ENCODE data around the gene SHISA5.
A peak's percentile ranks its signal among the peaks of the same experiment; 100 is the strongest.
"Not testable (repeated sequence)": the region's sequence is repeated elsewhere in the genome, so short reads cannot be mapped to it uniquely, and the experiment has no call there.

SHISA5 gene

DNA sequence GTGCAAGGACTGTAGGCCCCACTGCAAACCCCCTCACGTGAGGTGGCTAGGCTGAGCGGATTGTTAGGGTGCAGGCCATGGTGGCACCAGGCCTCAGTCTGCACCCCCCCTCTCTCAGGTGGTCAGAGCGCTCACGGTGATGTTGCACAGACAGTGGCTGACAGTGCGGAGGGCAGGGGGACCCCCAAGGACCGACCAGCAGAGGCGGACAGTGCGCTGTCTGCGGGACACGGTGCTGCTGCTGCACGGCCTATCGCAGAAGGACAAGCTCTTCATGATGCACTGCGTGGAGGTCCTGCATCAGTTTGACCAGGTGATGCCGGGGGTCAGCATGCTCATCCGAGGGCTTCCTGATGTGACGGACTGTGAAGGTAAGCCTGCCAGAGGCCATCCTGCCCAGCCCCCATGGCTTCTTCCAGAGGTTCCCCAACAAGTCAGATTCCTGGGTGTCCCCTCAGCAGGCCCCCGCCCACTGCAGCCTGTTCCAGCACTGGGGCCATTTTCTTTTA lies 39.2 kb downstream of the SHISA5 start:
- Histone ChIP-seq H3K36me3 (peaks cover 35% of the 10 kb centered on the region), H3K27me3 (ENCODE audit: insufficient read depth, low read depth, severe bottlenecking) (no peaks in the 10 kb centered on the region), H3K9me3 (ENCODE audit: severe bottlenecking) (no peaks in the 10 kb centered on the region), H3K27ac (peak overlapping the region; percentile 51), H3K4me3 (ENCODE audit: low read depth, low read length) (no peak overlapping the region)
- TF ChIP-seq, protein P1, sequence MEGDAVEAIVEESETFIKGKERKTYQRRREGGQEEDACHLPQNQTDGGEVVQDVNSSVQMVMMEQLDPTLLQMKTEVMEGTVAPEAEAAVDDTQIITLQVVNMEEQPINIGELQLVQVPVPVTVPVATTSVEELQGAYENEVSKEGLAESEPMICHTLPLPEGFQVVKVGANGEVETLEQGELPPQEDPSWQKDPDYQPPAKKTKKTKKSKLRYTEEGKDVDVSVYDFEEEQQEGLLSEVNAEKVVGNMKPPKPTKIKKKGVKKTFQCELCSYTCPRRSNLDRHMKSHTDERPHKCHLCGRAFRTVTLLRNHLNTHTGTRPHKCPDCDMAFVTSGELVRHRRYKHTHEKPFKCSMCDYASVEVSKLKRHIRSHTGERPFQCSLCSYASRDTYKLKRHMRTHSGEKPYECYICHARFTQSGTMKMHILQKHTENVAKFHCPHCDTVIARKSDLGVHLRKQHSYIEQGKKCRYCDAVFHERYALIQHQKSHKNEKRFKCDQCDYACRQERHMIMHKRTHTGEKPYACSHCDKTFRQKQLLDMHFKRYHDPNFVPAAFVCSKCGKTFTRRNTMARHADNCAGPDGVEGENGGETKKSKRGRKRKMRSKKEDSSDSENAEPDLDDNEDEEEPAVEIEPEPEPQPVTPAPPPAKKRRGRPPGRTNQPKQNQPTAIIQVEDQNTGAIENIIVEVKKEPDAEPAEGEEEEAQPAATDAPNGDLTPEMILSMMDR (IDR thresholded peaks at IDR 0.05; ENCODE audit: low read depth, low read length), result no peak
- no peak for DNase-seq

DNA sequence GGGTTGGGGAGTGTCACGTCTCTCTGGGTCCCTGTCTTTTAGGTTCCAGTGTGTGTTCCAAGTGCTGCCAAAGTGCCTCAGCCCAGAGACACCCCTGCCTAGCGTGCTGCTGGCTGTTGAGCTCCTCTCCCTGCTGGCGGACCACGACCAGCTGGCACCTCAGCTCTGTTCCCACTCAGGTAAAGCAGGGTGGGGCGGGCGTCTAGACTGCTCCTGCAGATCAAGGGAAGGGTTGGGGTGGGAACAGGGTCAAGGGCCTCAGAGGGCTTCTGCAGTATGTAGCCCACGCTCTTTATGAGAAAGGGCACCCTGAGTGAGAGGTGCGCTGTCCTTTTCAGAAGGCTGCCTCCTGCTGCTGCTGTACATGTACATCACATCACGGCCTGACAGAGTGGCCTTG lies 40.3 kb downstream of the SHISA5 start:
- Histone ChIP-seq H3K27ac (no peak overlapping the region), H3K27me3 (ENCODE audit: insufficient read depth, low read depth, severe bottlenecking) (no peaks in the 10 kb centered on the region), H3K9me3 (ENCODE audit: severe bottlenecking) (no peaks in the 10 kb centered on the region), H3K36me3 (peaks cover 46% of the 10 kb centered on the region), H3K4me3 (ENCODE audit: low read depth, low read length) (no peak overlapping the region)
- DNase-seq, result no peak
- TF ChIP-seq, protein P1 (IDR thresholded peaks at IDR 0.05; ENCODE audit: low read depth, low read length), result no peak

DNA sequence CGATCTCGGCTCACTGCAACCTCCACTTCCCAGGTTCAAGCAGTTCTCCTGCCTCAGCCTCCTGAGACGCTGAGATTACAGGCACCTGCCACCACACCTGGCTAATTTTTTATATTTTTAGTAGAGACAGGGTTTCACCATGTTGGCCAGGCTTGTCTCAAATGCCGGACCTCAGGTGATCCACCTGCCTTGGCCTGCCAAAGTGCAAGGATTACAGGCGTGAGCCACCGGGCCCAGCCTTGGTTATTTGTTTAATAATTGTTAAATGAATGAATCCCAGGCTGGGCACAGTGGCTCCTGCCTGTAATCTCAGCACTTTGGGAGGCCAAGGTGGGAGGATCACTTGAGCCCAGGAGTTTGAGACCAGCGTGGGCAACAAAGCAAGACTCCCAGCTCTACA lies 42.2 kb downstream of the SHISA5 start:
- H3K27ac ChIP-seq; H3K27me3 ChIP-seq (ENCODE audit: insufficient read depth, low read depth, severe bottlenecking); DNase-seq; H3K4me3 ChIP-seq (ENCODE audit: low read depth, low read length); H3K9me3 ChIP-seq (ENCODE audit: severe bottlenecking): not testable (repeated sequence)
- H3K36me3 ChIP-seq, result peaks cover 47% of the 10 kb centered on the region

DNA sequence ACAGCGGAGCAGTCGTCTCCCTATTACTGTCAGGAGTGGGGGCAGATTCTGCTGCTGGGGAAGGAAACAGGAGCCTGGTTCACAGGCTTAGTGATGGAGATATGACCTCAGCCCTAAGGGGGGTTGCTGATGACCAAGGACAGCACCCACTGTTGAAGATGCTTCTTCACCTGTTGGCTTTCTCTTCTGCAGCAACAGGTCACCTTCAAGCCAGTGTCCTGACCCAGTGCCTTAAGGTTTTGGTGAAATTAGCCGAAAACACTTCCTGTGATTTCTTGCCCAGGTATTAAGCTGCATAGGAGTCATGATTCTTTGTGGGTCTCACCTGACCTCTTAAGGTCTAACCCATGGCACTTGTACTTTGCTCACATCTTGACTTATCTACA lies 43.5 kb downstream of the SHISA5 start:
- TF ChIP-seq, protein P1 (IDR thresholded peaks at IDR 0.05; ENCODE audit: low read depth, low read length), result no peak
- no peaks in the 10 kb centered on the region for H3K9me3 ChIP-seq (ENCODE audit: severe bottlenecking)
- DNase-seq, result no peak
- H3K27ac ChIP-seq, result no peak overlapping the region
- peaks cover 49% of the 10 kb centered on the region for H3K36me3 ChIP-seq
- no peak overlapping the region for H3K4me3 ChIP-seq (ENCODE audit: low read depth, low read length)
- H3K27me3 ChIP-seq (ENCODE audit: insufficient read depth, low read depth, severe bottlenecking), result no peaks in the 10 kb centered on the region

GRCh38 chr3:48459773-48460516 lies 44.0 kb downstream of the SHISA5 start:
- Histone ChIP-seq H3K4me3 (ENCODE audit: low read depth, low read length) (no peak overlapping the region), H3K27me3 (ENCODE audit: insufficient read depth, low read depth, severe bottlenecking) (no peaks in the 10 kb centered on the region), H3K9me3 (ENCODE audit: severe bottlenecking) (no peaks in the 10 kb centered on the region), H3K36me3 (peaks cover 54% of the 10 kb centered on the region), H3K27ac (no peak overlapping the region)
- no peak for DNase-seq
- TF ChIP-seq, protein P1 (IDR thresholded peaks at IDR 0.05; ENCODE audit: low read depth, low read length), result no peak

DNA sequence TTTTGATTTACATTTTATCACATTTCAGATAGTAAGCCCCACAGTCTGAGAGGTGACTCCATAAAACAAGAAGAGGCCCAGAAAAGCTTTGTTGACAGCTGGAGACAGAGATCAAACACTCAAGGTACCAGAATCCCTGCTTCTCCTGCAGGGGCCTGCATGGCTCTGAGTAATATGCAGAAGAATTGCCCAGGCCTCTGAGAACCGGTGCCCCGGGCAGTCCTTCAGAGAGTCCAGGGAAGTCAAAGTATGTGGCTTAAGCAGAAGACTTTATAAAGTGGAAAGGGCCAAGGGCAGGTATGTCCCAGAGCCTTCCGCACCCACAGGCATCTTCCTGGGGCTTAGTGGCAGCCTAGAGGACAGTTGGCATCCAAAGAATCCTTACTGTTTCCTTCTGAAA lies 44.6 kb downstream of the SHISA5 start:
- Histone ChIP-seq H3K9me3 (ENCODE audit: severe bottlenecking) (no peaks in the 10 kb centered on the region), H3K36me3 (peaks cover 60% of the 10 kb centered on the region), H3K4me3 (ENCODE audit: low read depth, low read length) (no peak overlapping the region), H3K27me3 (ENCODE audit: insufficient read depth, low read depth, severe bottlenecking) (no peaks in the 10 kb centered on the region), H3K27ac (no peak overlapping the region)
- no peak for DNase-seq
- TF ChIP-seq, protein P1 (IDR thresholded peaks at IDR 0.05; ENCODE audit: low read depth, low read length), result no peak
